Osteocyte (in vitro differentiated cells): ENCODE data around the gene GGACT. TPM values are rescaled to one million over a fixed set of nuclear protein-coding genes. Genes with fewer than 3 reads are reported as not detected.

Source experiments
- DNase-seq: peaks from one replicate; pipeline ENCODE4 v3.0.0; 2021; ENCODE audit warnings: mixed read lengths; ENCODE audit not compliant: unreplicated experiment; ENCODE audit errors: extremely low spot score
- H3K27ac Mint-ChIP-seq: one replicate; pipeline ENCODE4 v1.8.0; 2021; ENCODE audit warnings: mild to moderate bottlenecking, mixed read lengths; ENCODE audit not compliant: unreplicated experiment
- H3K27me3 Mint-ChIP-seq: one replicate; pipeline ENCODE4 v1.8.0; 2021; ENCODE audit warnings: mixed read lengths; ENCODE audit not compliant: unreplicated experiment
- H3K36me3 Mint-ChIP-seq: one replicate; pipeline ENCODE4 v1.8.0; 2021; ENCODE audit warnings: mixed read lengths; ENCODE audit not compliant: unreplicated experiment
- H3K4me1 Mint-ChIP-seq: one replicate; pipeline ENCODE4 v1.8.0; 2021; ENCODE audit warnings: mixed read lengths; ENCODE audit not compliant: unreplicated experiment
- H3K4me3 Mint-ChIP-seq: one replicate; pipeline ENCODE4 v1.8.0; 2021; ENCODE audit warnings: mild to moderate bottlenecking, moderate library complexity, mixed read lengths; ENCODE audit not compliant: unreplicated experiment
- H3K9me3 Mint-ChIP-seq: one replicate; pipeline ENCODE4 v1.8.0; 2021; ENCODE audit warnings: mixed read lengths; ENCODE audit not compliant: unreplicated experiment
- CTCF ChIP-seq: fragments of 200-600 bp; sonication (generic); IDR thresholded peaks from 2 replicates; pipeline ENCODE4 v1.5.0; 2021; ENCODE audit warnings: antibody characterized with exemption, mild to moderate bottlenecking, moderate library complexity
- total RNA-seq: library from RNA; stranded (reverse); gene quantifications from 2 replicates; pipeline ENCODE4 v1.2.1, GENCODE V29; 2021

The GGACT gene
- total RNA-seq, 1 donor from 2014 or later = 7.1 TPM

GRCh38 chr13:100543872-100544602, 44.6 kb downstream of the GGACT start:
- H3K4me1 Mint-ChIP-seq = peaks cover 67% of the 10 kb centered on the region
- peak; percentile 85 for DNase-seq
- H3K36me3 Mint-ChIP-seq = peaks cover 7% of the 10 kb centered on the region
- peak overlapping the region; percentile 58 for H3K4me3 Mint-ChIP-seq
- H3K27me3 Mint-ChIP-seq = no peaks in the 10 kb centered on the region
- no peaks in the 10 kb centered on the region for H3K9me3 Mint-ChIP-seq
- peak overlapping the region; percentile 91 for H3K27ac Mint-ChIP-seq
- no peak for TF ChIP-seq CTCF

DNA sequence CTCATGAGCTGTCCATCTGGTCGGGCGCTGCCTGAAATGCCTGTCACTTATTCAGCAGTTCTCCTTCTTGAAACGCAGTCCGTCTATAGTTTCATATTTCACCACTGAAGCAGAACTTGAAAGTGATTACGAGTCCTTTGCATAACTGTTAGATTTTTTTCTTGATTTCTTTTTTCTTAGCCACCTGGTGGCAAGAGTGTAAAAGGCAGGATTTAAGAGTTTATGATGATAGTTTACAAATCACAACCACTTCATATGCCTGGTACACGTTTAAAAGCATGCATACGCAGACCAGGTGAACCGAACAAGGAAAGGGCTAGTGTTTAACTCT, 45.8 kb downstream of the GGACT start:
- H3K36me3 Mint-ChIP-seq = peaks cover 7% of the 10 kb centered on the region
- peak overlapping the region; percentile 45 for H3K27ac Mint-ChIP-seq
- peaks cover 56% of the 10 kb centered on the region for H3K4me1 Mint-ChIP-seq
- no peak for DNase-seq
- no peak overlapping the region for H3K4me3 Mint-ChIP-seq
- no peaks in the 10 kb centered on the region for H3K27me3 Mint-ChIP-seq
- TF ChIP-seq CTCF = peak; percentile 65
- H3K9me3 Mint-ChIP-seq = no peaks in the 10 kb centered on the region

GRCh38 chr13:100541897-100542825, 46.4 kb downstream of the GGACT start:
- DNase-seq = peak; percentile 32
- TF ChIP-seq CTCF = no peak
- Mint-ChIP-seq H3K9me3 (no peaks in the 10 kb centered on the region), H3K36me3 (peaks cover 7% of the 10 kb centered on the region), H3K27me3 (no peaks in the 10 kb centered on the region), H3K27ac (peak overlapping the region; percentile 45), H3K4me3 (no peak overlapping the region), H3K4me1 (peaks cover 50% of the 10 kb centered on the region)

DNA sequence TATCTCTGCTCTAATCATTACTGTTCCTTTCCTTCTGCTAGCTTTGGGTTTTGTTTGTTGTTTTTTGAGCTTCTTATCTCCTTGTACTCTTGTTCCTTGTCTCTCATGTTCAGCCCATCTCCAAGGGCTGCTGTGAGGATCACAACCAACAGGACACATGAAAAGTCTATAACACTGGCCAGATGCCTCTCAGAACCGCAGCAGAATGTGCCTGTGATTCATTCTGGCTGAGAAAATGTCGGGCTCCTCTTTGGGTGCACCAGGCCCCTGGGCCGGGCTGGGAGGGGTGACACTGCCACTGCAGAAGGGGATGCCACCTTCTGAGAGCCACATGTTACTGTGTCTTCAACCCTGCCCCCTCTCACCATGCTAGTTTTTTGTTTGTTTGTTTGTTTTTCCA, 48.0 kb downstream of the GGACT start:
- H3K27me3 Mint-ChIP-seq = no peaks in the 10 kb centered on the region
- H3K9me3 Mint-ChIP-seq = no peaks in the 10 kb centered on the region
- peaks cover 35% of the 10 kb centered on the region for H3K4me1 Mint-ChIP-seq
- DNase-seq = peak; percentile 57
- H3K27ac Mint-ChIP-seq = no peak overlapping the region
- H3K36me3 Mint-ChIP-seq = peaks cover 7% of the 10 kb centered on the region
- H3K4me3 Mint-ChIP-seq = no peak overlapping the region
- no peak for TF ChIP-seq CTCF

DNA sequence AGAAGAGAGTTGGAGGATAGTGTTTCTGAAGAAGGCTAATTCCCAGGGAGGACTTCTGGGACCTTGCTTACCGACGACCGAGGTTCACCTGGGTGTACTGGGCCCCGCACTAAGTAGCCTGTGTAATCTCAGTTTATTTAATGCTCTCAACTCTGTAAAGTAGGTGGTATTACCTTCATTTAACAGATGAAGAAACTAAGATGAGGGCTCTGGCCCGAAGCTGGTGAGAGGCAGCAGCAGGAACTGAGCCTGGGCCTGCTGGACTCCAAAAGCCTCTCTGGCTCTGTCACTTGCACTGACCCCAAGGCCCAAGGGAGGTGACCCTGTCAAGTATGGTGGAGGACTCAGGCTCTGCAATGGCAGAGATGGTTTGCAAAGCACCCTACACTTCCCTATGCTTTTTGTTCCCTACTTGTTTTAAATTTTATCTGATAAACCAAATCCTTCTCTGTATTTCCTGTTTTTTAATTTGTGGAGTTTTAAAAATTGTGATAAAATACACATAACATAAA, 50.6 kb downstream of the GGACT start:
- Mint-ChIP-seq H3K27me3 (no peaks in the 10 kb centered on the region), H3K4me1 (peaks cover 11% of the 10 kb centered on the region), H3K4me3 (no peak overlapping the region), H3K36me3 (peaks cover 15% of the 10 kb centered on the region), H3K27ac (no peak overlapping the region), H3K9me3 (no peaks in the 10 kb centered on the region)
- DNase-seq = peak; percentile 34
- no peak for TF ChIP-seq CTCF
